GM21825 (cell line): ENCODE data around the gene SEMA3A.

Source experiments
- ATAC-seq: cut with Tn5 transposase; IDR thresholded peaks from one replicate; pipeline ENCODE4 v1.9.1; 2021; ENCODE audit warnings: mild to moderate bottlenecking, moderate library complexity; ENCODE audit not compliant: unreplicated experiment

Gene SEMA3A

DNA sequence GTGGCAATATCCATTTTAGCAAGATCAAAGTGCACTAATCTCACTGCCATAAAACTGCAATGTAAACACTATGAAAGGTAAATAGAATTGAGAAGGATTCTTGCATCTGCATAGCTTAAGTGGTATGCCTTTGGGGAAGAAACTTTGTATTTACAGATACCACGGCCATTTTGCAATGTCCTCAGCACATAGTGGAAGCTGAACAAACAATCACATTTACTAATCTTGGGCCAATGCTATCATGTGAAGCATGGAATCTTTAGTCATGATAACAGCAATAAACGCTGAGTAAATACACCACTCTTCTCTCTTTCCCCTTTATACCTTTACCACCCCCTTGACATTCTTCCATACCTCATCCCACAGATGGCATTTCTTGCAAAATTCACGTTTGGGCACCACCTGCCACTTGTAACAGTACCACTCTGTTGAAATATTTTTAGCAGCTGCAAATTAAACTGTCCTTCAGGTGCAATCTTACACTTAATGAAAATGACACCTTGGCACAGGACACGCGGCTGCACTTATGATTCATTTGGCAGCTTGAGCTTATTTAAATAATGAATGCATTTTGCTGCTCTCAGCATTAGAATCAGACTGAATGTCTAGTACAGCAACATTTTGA is 171.8 kb downstream of the SEMA3A start:
- no peak for ATAC-seq

DNA sequence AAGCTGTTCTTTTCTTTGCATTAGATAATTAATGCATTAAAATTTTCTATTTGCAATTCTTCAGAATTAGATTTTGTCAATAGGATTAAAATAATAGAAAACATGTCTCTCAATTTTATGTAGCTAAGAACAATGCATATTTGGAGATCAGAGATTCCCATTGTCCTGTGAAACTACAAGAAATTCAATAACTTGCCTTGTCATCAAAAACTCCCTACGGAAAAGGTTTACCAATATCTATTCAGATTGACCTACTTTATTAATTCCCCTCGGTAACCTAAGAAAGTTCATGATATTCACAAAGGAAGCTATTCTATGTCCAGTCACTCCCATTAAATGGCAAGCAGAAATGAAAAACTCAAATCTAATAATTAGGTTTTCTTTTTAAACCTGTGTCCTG is 172.6 kb downstream of the SEMA3A start:
- no peak for ATAC-seq

- no peak for ATAC-seq
Measured at GRCh38 chr7:84021292-84021908, 173.2 kb downstream of the SEMA3A start.

DNA sequence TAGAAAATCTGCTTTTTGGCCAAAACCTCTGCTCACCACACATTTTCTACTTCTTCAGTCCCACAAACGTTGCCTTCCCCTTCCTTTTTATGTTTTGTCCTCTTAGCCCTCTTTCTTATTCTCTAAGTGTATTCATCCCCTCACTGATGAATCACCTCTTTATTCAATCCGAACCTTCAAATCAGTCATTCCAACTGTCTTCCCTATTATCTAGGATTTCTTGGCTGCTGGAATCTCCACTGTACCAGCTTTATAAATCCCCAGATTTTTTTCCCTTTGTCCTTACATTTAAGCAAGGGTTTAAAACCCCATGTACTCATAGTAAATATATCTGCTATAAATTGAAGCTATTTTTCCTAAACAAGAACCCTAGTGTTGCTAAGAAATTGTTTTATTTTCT is 176.9 kb downstream of the SEMA3A start:
- ATAC-seq = no peak

- ATAC-seq = no peak
Measured at GRCh38 chr7:84013616-84014240, 180.9 kb downstream of the SEMA3A start.

DNA sequence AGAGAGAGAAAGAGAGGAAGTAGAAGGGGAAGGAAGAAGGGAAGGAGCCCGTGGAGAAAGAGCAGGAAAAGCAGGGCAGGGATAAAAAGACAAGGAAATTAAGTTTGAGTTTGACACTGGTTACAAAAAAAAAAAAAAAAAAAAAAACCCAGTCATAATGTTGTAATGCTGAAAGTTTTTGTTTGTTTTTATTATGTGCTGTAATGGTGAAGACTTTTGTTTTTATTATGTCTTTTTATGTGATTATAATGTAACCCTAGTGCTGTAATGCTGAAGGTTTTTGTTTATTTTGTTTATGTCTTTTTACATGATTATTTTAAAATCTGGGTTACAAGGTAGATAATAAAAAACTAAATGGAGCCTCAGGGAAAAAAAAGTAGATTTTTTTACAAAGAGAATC is 184.8 kb downstream of the SEMA3A start:
- no peak for ATAC-seq

DNA sequence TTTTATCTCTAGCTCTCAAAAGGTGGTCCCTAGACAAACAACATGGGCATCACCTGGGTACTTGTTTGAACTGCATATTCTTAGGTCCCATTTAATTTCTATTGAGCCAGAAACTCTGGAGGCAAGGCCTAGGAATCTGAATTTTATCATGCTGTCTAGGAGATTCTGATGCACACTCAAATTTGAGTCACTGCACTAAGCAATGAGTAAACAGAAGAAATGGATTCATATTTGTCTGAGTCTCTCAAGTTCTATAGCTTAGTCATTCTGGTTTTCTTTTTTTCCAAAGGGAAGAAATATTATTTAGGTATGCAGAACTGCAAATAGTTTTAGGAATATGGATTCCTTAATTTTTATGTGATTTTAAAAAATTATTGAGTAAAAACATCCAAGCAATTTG is 185.5 kb downstream of the SEMA3A start:
- no peak for ATAC-seq

DNA sequence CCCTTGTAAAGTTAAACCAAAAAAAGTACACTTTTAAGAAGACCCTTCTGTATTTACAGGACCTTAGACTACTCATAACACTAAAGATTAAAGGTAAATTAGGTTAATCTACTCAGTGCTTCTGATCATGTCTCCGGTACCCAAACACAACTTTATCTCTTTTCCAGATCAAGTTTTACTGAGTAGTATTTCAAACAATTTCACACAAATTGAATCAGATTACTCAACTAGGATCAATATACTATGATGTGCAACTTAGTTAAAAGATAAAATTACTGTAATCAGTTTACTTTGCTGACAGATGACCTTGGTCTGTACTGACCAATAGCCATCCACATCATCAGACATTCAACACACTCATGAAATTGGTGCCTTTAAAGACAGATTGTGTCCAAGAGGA is 191.4 kb downstream of the SEMA3A start:
- ATAC-seq = no peak

GRCh38 chr7:84002348-84002747 is 192.2 kb downstream of the SEMA3A start:
- no peak for ATAC-seq

- ATAC-seq = no peak
Measured at GRCh38 chr7:83996879-83997278, 197.7 kb downstream of the SEMA3A start.

- no peak for ATAC-seq
Measured at GRCh38 chr7:83987764-83988163, 206.8 kb downstream of the SEMA3A start.

GRCh38 chr7:83985821-83986220 is 208.8 kb downstream of the SEMA3A start:
- ATAC-seq = no peak

GRCh38 chr7:83984591-83984990 is 210.0 kb downstream of the SEMA3A start:
- ATAC-seq = no peak

DNA sequence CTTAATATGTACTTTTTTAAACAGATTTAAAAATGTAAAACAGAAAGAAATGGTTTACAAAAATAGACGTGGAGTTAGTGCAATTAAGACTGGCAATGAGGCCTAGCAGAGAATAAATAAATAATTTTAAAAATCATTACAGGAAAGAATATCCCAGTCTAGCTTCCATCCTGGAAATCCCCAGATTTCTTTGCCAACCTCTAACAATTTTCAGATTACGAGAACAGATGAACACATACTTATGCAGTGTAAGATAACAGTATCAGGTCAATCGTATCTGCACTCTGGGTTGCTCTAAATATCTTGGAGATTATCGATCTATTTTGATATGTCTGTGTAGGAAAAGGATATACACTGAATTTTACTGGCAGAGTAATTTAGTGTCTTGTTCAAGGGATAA is 210.5 kb downstream of the SEMA3A start:
- no peak for ATAC-seq

GRCh38 chr7:83983606-83984005 is 211.0 kb downstream of the SEMA3A start:
- ATAC-seq = no peak

DNA sequence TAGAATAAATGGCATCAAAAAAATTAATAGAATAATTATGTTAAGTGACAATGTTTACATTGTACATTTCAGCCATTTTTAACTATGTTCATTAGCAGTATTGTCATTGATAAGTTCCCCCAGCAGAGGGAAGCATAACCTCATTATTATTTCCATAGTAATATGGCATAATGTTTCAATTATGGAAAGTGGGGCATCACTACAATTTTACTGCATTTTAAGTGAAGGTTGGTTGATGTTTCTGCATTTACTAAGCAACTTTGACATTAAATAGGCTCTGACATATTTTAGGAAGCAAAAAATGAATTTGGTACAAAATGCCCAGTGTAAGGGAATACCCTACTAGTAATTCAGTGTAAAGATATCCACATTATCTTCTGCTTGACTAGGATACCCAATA is 218.3 kb downstream of the SEMA3A start:
- ATAC-seq = peak; percentile 86

GRCh38 chr7:83970081-83970480 is 224.5 kb downstream of the SEMA3A start:
- no peak for ATAC-seq

DNA sequence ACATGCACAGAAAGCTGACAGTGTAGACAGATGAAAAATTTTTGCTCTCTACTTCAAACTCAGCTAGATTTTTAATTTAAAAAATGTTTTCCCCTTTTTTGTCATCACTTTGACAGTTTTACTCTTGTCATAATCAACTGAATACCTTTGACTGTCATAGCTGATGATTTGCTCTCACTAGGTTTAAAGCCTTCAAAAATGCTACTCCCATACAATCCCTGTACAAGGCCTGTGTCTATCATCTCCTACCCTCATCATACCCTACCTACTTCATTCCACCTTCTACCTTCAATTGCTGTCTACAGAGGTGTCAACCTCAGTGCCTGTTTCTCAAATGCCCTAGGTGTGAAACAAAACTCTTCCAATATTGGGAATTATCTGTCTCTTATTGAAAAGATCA is 230.3 kb downstream of the SEMA3A start:
- no peak for ATAC-seq

- no peak for ATAC-seq
Measured at GRCh38 chr7:83957333-83957732, 237.3 kb downstream of the SEMA3A start.

- no peak for ATAC-seq
Measured at GRCh38 chr7:83956104-83956503, 238.5 kb downstream of the SEMA3A start.

- no peak for ATAC-seq
Measured at GRCh38 chr7:83952236-83952635, 242.4 kb downstream of the SEMA3A start.

- peak; percentile 75 for ATAC-seq
Measured at GRCh38 chr7:83947260-83947659, 247.3 kb downstream of the SEMA3A start.

GRCh38 chr7:83946801-83947200 is 247.8 kb downstream of the SEMA3A start:
- no peak for ATAC-seq
